ENCODE data around the gene CEP89. TPM values are rescaled to one million over a fixed set of nuclear protein-coding genes. Genes with fewer than 3 reads are reported as not detected.

CEP89 gene
- total RNA-seq, 1 experiment from 2014 or later, result 27.6 TPM

- H3K9me2 ChIP-seq (ENCODE audit: insufficient read depth), result no peaks in the 10 kb centered on the region
- H3K4me3 ChIP-seq (replicated peaks in 1 of 2; ENCODE audit: low read depth in 1 of 2, low read length in 2 of 2), result no peak overlapping the region
- no peaks in the 10 kb centered on the region for H3K79me2 ChIP-seq (ENCODE audit: insufficient read depth, low read length)
- no TSS peak for BruUV-seq (replicated peaks)
- TF ChIP-seq ZBTB33 (IDR thresholded peaks at IDR 0.05; ENCODE audit: extremely low read depth, insufficient replicate concordance, low read length) (no peak), POLR2A (IDR thresholded peaks at IDR 0.05; ENCODE audit: borderline replicate concordance, extremely low read depth, insufficient read depth, insufficient read length) (no peak), SP1 (IDR thresholded peaks at IDR 0.05; ENCODE audit: low read depth) (no peak), SIN3A (IDR thresholded peaks at IDR 0.05; ENCODE audit: low read depth) (no peak), YY1 (IDR thresholded peaks at IDR 0.05; ENCODE audit: extremely low read depth, insufficient replicate concordance, low read depth, low read length) (no peak), ZNF274 (IDR thresholded peaks at IDR 0.05; ENCODE audit: low read depth, low read length) (no peak), POLR2AphosphoS5 (IDR thresholded peaks at IDR 0.05; ENCODE audit: low read depth, low read length) (no peak), JUND (IDR thresholded peaks at IDR 0.05) (no peak), SRF (IDR thresholded peaks at IDR 0.05; ENCODE audit: low read depth) (no peak), ELF1 (IDR thresholded peaks at IDR 0.05; ENCODE audit: borderline replicate concordance, low read depth) (no peak), EZH2phosphoT487 (IDR thresholded peaks at IDR 0.05; ENCODE audit: borderline replicate concordance) (no peak), REST (IDR thresholded peaks at IDR 0.05; ENCODE audit: low read depth) (no peak), CEBPB (IDR thresholded peaks at IDR 0.05; ENCODE audit: low read depth) (no peak), RAD21 (IDR thresholded peaks at IDR 0.05; ENCODE audit: low read depth) (no peak)
- H2AFZ ChIP-seq (ENCODE audit: low read depth, low read length, poor library complexity, severe bottlenecking), result no peak overlapping the region
- no peak for ATAC-seq
- no peaks in the 10 kb centered on the region for H3K9me3 ChIP-seq (ENCODE audit: control insufficient read depth in 1 of 2, insufficient read depth in 1 of 2, low read depth in 1 of 2, low read length in 2 of 2)
- H3K27me3 ChIP-seq (ENCODE audit: insufficient read depth, low read length), result no peaks in the 10 kb centered on the region
- intact Hi-C loops (cut with micrococcal nuclease), result no loop called here
- ChIA-PET CTCF (no interaction called here), RAD21 (ENCODE audit: low non-redundant PET in 1 of 2, low total read pairs in 2 of 2, uncharacterized antibody in 2 of 2, unreplicated experiment in 2 of 2) (no interaction called here), POLR2A (no interaction called here)
- no peak overlapping the region for H3K4me2 ChIP-seq (ENCODE audit: low read length)
- no peak for DNase-seq (ENCODE audit: low read depth, low spot score)
- H3K36me3 ChIP-seq (ENCODE audit: control insufficient read depth in 1 of 2, insufficient read depth in 2 of 2, low read length in 2 of 2), result peaks cover 0 to 3% of the 10 kb centered on the region in 2 experiments; a peak in 3 of 4 replicates
- H3K9ac ChIP-seq (ENCODE audit: low read length), result no peak overlapping the region
- H3K27ac ChIP-seq (ENCODE audit: low read depth, low read length), result no peak overlapping the region
- H3K4me1 ChIP-seq (ENCODE audit: control insufficient read depth in 1 of 2, insufficient read depth in 2 of 2, low read length in 2 of 2), result no peaks in the 10 kb centered on the region
- H4K20me1 ChIP-seq (ENCODE audit: insufficient read depth), result no peaks in the 10 kb centered on the region
Measured at GRCh38 chr19:32924200-32924599, 47.6 kb downstream of the CEP89 start.

Data from HCT116 (cell line).